RPMI7951 (cell line): ENCODE measurements around the gene RAB9B. TPM values are rescaled to one million over a fixed set of nuclear protein-coding genes. Genes with fewer than 3 reads are reported as not detected.

Experiments
- total RNA-seq: library from RNA; depleted of rRNA; stranded (reverse); fragments of >200 nt; shearing (Covaris generic); gene quantifications from 2 replicates; pipeline ENCODE4 v1.2.3, GENCODE V29; 2014; rRNA removed

RAB9B gene
- total RNA-seq, 1 experiment from 2014 or later: not detected

Other genes starting within 250 kb of the RAB9B start
- 32.1 and 38.1 TPM in 2 replicates for gene TCEAL4, start 246.7 kb downstream of the RAB9B start, total RNA-seq
- 17.8 and 18.0 TPM in 2 replicates for gene TCEAL3, start 224.3 kb downstream of the RAB9B start, total RNA-seq
- 25.8 and 28.5 TPM in 2 replicates for gene TCEAL1, start 203.3 kb downstream of the RAB9B start, total RNA-seq
- gene MORF4L2, start 145.6 kb downstream of the RAB9B start, total RNA-seq: 402 and 542 TPM in 2 replicates
- gene TMEM31, start 121.3 kb downstream of the RAB9B start, total RNA-seq: not detected in 2 replicates
- 3.1 and 3.3 TPM in 2 replicates for gene PLP1, start 55.4 kb downstream of the RAB9B start, total RNA-seq
- gene TMSB15B, start 130.4 kb upstream of the RAB9B start, total RNA-seq: 7.8 and 19.9 TPM in 2 replicates
- not detected in 2 replicates for gene H2BW1, start 181.5 kb upstream of the RAB9B start, total RNA-seq
- not detected in 2 replicates for gene H2BW2, start 207.7 kb upstream of the RAB9B start, total RNA-seq
- 3.0 and 7.3 TPM in 2 replicates for gene TMSB15C, start 244.0 kb upstream of the RAB9B start, total RNA-seq